Activated gamma-delta T cell treated with anti-CD3 and anti-CD28 coated beads, Interleukin-2, amount 50 U/mL, for 16 hours (primary cell): ENCODE data around the gene SAMD4A.

Source experiments
- DNase-seq: peaks from one replicate; pipeline ENCODE4 v3.0.0-alpha.2; 2020; ENCODE audit warnings: low read depth

Gene SAMD4A

GRCh38 chr14:54685286-54685845 is 118.4 kb downstream of the SAMD4A start:
- no peak for DNase-seq

GRCh38 chr14:54686219-54686870 is 119.4 kb downstream of the SAMD4A start:
- no peak for DNase-seq

- DNase-seq, result no peak
Measured at GRCh38 chr14:54686871-54687749, 120.2 kb downstream of the SAMD4A start.

- no peak for DNase-seq
Measured at GRCh38 chr14:54687750-54688119, 120.8 kb downstream of the SAMD4A start.

- no peak for DNase-seq
Measured at GRCh38 chr14:54688229-54688628, 121.3 kb downstream of the SAMD4A start.

- no peak for DNase-seq
Measured at GRCh38 chr14:54689928-54690327, 123.0 kb downstream of the SAMD4A start.

GRCh38 chr14:54690887-54691286 is 124.0 kb downstream of the SAMD4A start:
- no peak for DNase-seq

GRCh38 chr14:54691525-54692283 is 124.8 kb downstream of the SAMD4A start:
- peak; percentile 9 for DNase-seq

- DNase-seq, result no peak
Measured at GRCh38 chr14:54692284-54692772, 125.4 kb downstream of the SAMD4A start.

- DNase-seq, result no peak
Measured at GRCh38 chr14:54693761-54694160, 126.8 kb downstream of the SAMD4A start.

GRCh38 chr14:54695196-54695595 is 128.3 kb downstream of the SAMD4A start:
- no peak for DNase-seq

GRCh38 chr14:54697001-54697400 is 130.1 kb downstream of the SAMD4A start:
- DNase-seq, result no peak

GRCh38 chr14:54697803-54698202 is 130.9 kb downstream of the SAMD4A start:
- no peak for DNase-seq

- DNase-seq, result no peak
Measured at GRCh38 chr14:54698501-54698900, 131.6 kb downstream of the SAMD4A start.

- no peak for DNase-seq
Measured at GRCh38 chr14:54698966-54699530, 132.1 kb downstream of the SAMD4A start.

GRCh38 chr14:54699735-54700134 is 132.8 kb downstream of the SAMD4A start:
- DNase-seq, result no peak

- DNase-seq, result no peak
Measured at GRCh38 chr14:54700717-54701116, 133.8 kb downstream of the SAMD4A start.

GRCh38 chr14:54702014-54702491 is 135.1 kb downstream of the SAMD4A start:
- DNase-seq, result no peak

- no peak for DNase-seq
Measured at GRCh38 chr14:54702492-54702891, 135.6 kb downstream of the SAMD4A start.

GRCh38 chr14:54703082-54703481 is 136.2 kb downstream of the SAMD4A start:
- DNase-seq, result no peak

GRCh38 chr14:54703724-54704123 is 136.8 kb downstream of the SAMD4A start:
- no peak for DNase-seq

- DNase-seq, result no peak
Measured at GRCh38 chr14:54704768-54705167, 137.8 kb downstream of the SAMD4A start.
